ENCODE results near the gene FGF19. TPM values are rescaled to one million over a fixed set of nuclear protein-coding genes. Genes with fewer than 3 reads are reported as not detected.

FGF19 gene
- total and polyA plus RNA-seq, 7 experiments from 2014 or later, result not detected

DNA sequence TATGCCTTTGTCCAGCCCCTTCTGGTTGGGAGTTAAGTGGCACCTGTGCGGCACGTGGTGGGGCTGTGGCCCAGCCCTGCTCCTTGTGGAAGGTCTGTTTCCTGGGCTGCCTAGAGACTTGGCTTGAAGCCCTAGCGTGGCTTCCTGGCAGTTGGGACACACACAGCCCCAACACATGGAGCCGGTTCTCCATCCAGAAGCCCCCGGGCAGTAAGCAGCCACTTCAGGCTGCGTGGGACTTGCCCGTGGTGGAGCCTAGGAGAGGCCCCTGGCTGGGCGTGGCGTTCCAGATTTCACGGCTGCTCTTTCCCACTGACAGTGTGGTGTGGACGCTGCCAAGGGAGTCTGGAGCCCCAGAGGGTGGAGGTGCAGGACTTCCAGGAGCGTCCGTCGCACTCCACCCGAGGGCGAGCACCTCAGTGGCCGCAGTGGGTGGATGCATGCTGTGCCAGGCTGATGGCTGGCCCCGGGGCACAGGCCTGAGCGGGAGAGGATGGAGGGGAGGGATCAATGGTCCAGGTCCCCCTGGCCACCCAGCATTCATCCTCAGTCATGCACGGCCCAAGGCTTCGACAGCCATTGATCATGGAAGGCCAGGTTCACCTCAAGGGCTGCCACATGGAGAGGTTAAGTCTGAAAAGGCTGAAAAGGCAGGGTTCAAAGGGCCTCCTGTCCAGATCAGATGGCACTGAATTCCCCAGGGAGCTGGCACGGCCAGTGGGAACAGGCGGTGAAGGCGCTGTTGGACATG is 53.6 kb downstream of the FGF19 start:
- Mint-ChIP-seq H3K27ac (no peak overlapping the region), H3K36me3 (peaks cover 0 to 14% (median 0%) of the 10 kb centered on the region in 5 donors), H3K9me3 (no peaks in the 10 kb centered on the region), H3K27me3 (no peaks in the 10 kb centered on the region), H3K4me3 (no peak overlapping the region), H3K4me1 (no peaks in the 10 kb centered on the region)
- no peaks in the 10 kb centered on the region for H3K4me1 ChIP-seq (ENCODE audit: control insufficient read depth in 2 of 2, insufficient read depth in 2 of 2, low read length in 2 of 2)
- H3K36me3 ChIP-seq (ENCODE audit: control insufficient read depth in 2 of 3, insufficient read depth in 3 of 3, low read length in 3 of 3), result no peaks in the 10 kb centered on the region
- H3K27me3 ChIP-seq (ENCODE audit: control insufficient read depth in 2 of 2, insufficient read depth in 2 of 2, low read length in 2 of 2), result no peaks in the 10 kb centered on the region
- DNase-seq (no peak), ATAC-seq (no peak)
- no peak overlapping the region for H3K27ac ChIP-seq (ENCODE audit: low read depth, low read length)
- POLR2A ChIA-PET, result no interaction called here
- H3K9me3 ChIP-seq (ENCODE audit: control insufficient read depth in 2 of 3, low read length in 3 of 3), result no peaks in the 10 kb centered on the region
- no peak overlapping the region for H3K4me3 ChIP-seq (ENCODE audit: low read length)
- intact Hi-C loops (cut with micrococcal nuclease), result no loop called here
- CTCF ChIA-PET, result no interaction called here

DNA sequence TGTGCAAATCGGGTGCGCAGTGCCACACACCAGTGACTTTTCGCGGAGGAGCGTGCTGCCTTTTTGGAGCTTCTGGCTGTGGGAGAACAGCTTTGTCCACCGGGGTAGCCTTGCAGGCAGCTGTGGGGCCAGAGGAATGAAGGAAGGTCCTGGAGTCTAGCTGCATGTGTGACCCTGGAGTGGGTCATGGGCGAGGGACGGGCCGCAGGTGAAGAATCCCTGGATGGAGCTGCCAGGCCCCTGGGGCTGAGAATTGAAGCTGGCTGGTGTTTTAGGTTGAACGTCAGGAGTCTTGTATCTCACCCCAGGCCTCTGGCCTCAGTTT is 54.3 kb downstream of the FGF19 start:
- H3K36me3 ChIP-seq (ENCODE audit: control insufficient read depth in 2 of 3, insufficient read depth in 3 of 3, low read length in 3 of 3), result no peaks in the 10 kb centered on the region
- DNase-seq, result no peak
- H3K27ac ChIP-seq (ENCODE audit: low read depth, low read length), result no peak overlapping the region
- H3K27me3 ChIP-seq (ENCODE audit: control insufficient read depth in 2 of 2, insufficient read depth in 2 of 2, low read length in 2 of 2), result no peaks in the 10 kb centered on the region
- Mint-ChIP-seq H3K27me3 (no peaks in the 10 kb centered on the region), H3K4me3 (no peak overlapping the region), H3K27ac (no peak overlapping the region), H3K36me3 (peaks cover 0 to 14% (median 0%) of the 10 kb centered on the region in 5 donors), H3K9me3 (no peaks in the 10 kb centered on the region), H3K4me1 (no peaks in the 10 kb centered on the region)
- ATAC-seq, result no peak
- ChIA-PET POLR2A (no interaction called here), CTCF (no interaction called here)
- no peaks in the 10 kb centered on the region for H3K4me1 ChIP-seq (ENCODE audit: control insufficient read depth in 2 of 2, insufficient read depth in 2 of 2, low read length in 2 of 2)
- intact Hi-C loops (cut with micrococcal nuclease), result loop anchor here in 1 of 2 donors (10.0 kb wide), 1 partner anchor 805 kb away; the partner anchor contains the start of gene CPT1A
- no peaks in the 10 kb centered on the region for H3K9me3 ChIP-seq (ENCODE audit: control insufficient read depth in 2 of 3, low read length in 3 of 3)
- H3K4me3 ChIP-seq (ENCODE audit: low read length), result no peak overlapping the region

DNA sequence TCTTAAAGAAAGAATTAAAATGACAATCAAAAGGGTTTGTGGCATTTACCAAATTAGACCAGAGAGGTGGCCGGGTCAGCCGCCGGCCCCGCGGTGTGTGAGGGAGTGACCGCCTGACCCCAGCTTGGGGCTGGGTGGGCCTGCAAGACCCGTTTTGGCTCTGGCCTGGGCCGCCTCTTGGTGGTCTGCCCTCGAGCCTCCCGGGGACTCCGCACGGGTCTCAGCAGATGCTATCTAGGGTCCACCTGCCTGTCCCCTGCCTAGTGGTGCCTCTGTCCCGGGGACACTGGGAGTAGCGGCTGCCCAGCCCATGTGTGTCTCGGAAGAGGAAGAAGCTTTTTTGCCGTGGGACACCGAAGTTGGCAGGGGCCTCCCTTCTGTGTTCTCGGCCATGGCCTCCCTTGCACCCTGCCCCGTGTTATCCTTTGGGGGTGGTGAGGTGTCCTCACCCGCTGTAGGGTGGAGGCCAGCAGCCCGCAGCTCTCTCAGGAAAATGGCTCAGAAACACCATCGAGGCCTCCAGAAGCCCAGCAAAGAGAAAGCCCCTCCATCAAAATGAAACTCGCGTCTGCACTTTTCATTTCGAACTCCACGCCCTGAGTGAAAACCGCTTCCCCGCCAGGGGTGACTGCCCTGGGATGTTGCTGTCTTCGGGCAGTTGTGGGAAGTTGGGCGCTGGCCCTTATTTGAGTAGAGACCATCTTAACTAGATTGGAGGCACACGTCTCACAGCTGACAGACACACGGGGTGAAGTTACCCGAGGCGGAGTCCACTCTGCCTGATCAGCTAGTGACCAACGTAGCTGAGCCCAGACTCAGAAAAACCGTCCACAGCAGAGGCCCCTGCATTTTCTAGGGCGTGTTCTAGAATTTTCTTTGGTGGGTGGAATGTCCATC is 54.9 kb downstream of the FGF19 start:
- no peaks in the 10 kb centered on the region for H3K27me3 ChIP-seq (ENCODE audit: control insufficient read depth in 2 of 2, insufficient read depth in 2 of 2, low read length in 2 of 2)
- Mint-ChIP-seq H3K4me1 (no peaks in the 10 kb centered on the region), H3K27me3 (no peaks in the 10 kb centered on the region), H3K9me3 (no peaks in the 10 kb centered on the region), H3K27ac (no peak overlapping the region), H3K4me3 (peak overlapping the region in 1 of 10 donors; percentile 29), H3K36me3 (peaks cover 0 to 14% (median 0%) of the 10 kb centered on the region in 5 donors)
- H3K36me3 ChIP-seq (ENCODE audit: control insufficient read depth in 2 of 3, insufficient read depth in 3 of 3, low read length in 3 of 3), result no peaks in the 10 kb centered on the region
- no peaks in the 10 kb centered on the region for H3K4me1 ChIP-seq (ENCODE audit: control insufficient read depth in 2 of 2, insufficient read depth in 2 of 2, low read length in 2 of 2)
- H3K4me3 ChIP-seq (ENCODE audit: low read length), result no peak overlapping the region
- ChIA-PET CTCF (no interaction called here), POLR2A (no interaction called here)
- DNase-seq, result no peak
- H3K9me3 ChIP-seq (ENCODE audit: control insufficient read depth in 2 of 3, low read length in 3 of 3), result no peaks in the 10 kb centered on the region
- no peak overlapping the region for H3K27ac ChIP-seq (ENCODE audit: low read depth, low read length)
- no peak for ATAC-seq
- intact Hi-C loops (cut with micrococcal nuclease), result loop anchor here in 1 of 2 donors (10.0 kb wide), 1 partner anchor 804 kb away; the partner anchor contains the start of gene CPT1A

Other genes starting within 250 kb of the FGF19 start
- not detected for gene LINC01488, start 222.4 kb downstream of the FGF19 start, total RNA-seq
- gene LINC01488, start 222.4 kb downstream of the FGF19 start, polyA plus RNA-seq, result not detected
- 1 to 10 TPM in 2 of 5 experiments, under 1 TPM in 3; 0.35 to 4.0 (median 0.84) TPM for gene CCND1, start 62.9 kb downstream of the FGF19 start, total RNA-seq
- 1 to 10 TPM in 1 of 2 donors, under 1 TPM in 1; 0.26 to 4.9 TPM for gene CCND1, start 62.9 kb downstream of the FGF19 start, polyA plus RNA-seq
- 10 to 100 TPM; 32.8 to 75.6 (median 55.1) TPM for gene LTO1, start 28.7 kb downstream of the FGF19 start, total RNA-seq
- 10 to 100 TPM; 19.1 to 21.3 TPM for gene LTO1, start 28.7 kb downstream of the FGF19 start, polyA plus RNA-seq
- not detected for gene FGF4, start 71.3 kb upstream of the FGF19 start, total RNA-seq
- gene FGF4, start 71.3 kb upstream of the FGF19 start, polyA plus RNA-seq, result not detected
- gene FGF3, start 115.4 kb upstream of the FGF19 start, total RNA-seq, result not detected
- not detected for gene FGF3, start 115.4 kb upstream of the FGF19 start, polyA plus RNA-seq

Measured in naive thymus-derived CD4-positive, alpha-beta T cell (primary cell).